ENCODE results near the gene LHX6.

DNA sequence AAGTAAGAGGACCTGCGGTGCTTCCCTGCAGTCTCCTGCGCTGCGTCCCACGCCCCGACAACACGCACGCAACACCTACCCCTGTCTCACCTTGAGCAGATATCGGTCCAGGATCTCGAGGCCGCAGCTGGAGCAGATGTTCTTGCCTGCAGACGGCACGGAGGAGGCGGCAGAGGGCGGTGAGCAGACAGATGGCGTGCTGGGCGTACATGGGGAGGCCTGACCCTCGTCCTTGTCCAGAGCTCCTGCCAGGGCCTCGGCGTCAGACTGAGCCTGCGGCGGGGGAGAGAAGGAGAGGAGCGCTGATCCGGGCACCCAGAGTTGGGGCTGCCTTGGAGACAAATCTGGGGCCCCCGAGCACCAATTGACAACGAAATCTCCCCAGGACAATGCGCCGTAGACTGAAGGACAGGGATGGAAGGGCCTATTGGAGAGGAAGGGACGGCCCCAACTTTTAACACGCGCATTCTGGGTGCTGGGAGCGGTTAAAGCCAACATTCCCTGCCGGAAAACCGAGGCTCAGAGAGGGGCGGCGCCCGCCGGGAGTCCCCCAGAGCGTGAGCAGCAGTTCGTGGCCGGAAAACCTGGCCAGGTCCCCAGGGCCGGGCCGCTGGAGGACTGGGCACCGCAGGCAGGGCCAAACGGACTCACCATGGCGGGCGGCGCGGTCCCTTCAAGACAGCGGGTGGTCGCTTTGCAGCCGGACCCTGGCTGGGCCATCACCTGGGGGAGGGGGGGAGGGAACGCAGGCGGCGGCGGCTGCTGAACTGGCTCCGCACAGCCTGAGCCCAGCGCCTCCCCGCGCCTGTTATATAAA, 1.8 kb downstream of the LHX6 start:
- TF ChIP-seq, protein P1, sequence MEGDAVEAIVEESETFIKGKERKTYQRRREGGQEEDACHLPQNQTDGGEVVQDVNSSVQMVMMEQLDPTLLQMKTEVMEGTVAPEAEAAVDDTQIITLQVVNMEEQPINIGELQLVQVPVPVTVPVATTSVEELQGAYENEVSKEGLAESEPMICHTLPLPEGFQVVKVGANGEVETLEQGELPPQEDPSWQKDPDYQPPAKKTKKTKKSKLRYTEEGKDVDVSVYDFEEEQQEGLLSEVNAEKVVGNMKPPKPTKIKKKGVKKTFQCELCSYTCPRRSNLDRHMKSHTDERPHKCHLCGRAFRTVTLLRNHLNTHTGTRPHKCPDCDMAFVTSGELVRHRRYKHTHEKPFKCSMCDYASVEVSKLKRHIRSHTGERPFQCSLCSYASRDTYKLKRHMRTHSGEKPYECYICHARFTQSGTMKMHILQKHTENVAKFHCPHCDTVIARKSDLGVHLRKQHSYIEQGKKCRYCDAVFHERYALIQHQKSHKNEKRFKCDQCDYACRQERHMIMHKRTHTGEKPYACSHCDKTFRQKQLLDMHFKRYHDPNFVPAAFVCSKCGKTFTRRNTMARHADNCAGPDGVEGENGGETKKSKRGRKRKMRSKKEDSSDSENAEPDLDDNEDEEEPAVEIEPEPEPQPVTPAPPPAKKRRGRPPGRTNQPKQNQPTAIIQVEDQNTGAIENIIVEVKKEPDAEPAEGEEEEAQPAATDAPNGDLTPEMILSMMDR (IDR thresholded peaks at IDR 0.05; ENCODE audit: low read depth, low read length), result no peak
- TF ChIP-seq EZH2phosphoT487 (IDR thresholded peaks at IDR 0.05; ENCODE audit: low read depth), result no peak

Data from OCI-LY3 (cell line).